GM21390 (cell line): Measurements from ENCODE around the gene NBPF1.
"Not testable (repeated sequence)": the region's sequence is repeated elsewhere in the genome, so short reads cannot be mapped to it uniquely, and the experiment has no call there.

Experiments used
- ATAC-seq: cut with Tn5 transposase; IDR thresholded peaks from one replicate; pipeline ENCODE4 v1.9.1; 2021; ENCODE audit not compliant: unreplicated experiment

NBPF1 gene

DNA sequence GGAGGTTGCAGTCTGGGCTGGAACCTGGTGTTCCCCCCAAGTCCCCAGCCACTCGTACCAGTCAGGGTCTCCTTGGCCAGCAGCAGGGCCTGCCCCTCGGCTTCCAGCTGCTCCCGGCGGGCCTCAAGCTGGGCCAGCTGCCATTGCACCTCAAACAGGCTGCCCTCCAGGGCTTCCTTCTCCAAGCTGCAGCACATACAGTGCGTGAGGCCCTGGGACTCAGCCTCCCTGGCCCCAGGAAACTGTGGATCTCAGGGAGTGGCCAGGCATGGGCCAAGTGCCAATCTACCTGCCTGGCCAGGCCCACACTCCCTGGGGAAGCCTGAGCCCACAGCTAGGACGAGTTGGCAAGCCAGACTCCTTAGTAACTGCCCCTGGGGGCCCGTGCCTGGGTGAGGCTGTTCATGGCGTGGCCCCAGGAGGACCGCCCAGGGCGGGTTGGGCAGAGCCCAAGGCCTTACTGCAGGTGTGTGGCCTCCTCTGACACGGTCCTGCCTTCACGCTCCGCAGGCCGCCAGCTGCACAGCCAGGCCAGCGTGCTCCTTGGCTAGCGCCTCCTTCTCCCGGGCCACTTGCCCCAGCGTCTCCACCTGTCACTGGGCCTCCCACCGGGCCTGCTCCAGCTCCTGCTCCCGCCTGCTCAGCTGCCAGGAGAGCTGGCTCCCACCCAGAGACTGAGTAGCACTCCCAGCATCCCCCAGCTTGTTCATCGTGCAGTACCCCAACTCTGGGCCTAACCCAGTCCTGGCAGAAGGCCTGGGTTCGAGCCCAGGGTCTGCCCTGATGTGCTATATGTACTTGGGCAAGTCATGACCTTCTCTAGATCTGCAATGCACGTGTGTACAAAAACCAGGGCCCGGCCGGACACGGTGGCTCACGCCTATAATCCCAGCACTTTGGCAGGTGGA is 10.7 kb upstream of the NBPF1 start:
- ATAC-seq, result not testable (repeated sequence)

DNA sequence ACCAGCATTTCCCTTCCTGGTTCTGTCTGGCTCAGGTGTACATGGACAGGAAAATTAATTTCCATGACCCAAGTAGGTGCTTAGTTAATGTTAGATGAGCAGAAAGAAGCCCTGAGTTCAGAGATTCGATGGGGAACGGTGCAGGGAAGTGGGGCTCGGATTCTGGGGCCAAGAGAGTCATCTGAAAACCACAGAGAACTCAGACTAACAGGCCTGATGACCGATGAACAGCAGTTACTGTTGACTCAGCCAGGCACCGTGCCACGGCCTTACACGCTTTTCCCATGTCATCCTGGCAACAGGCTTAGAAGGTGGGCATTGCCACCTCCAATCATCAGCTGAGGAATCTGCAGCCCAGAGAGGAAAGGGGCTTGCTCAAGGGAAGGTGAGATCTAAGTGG is 10.0 kb upstream of the NBPF1 start:
- not testable (repeated sequence) for ATAC-seq

DNA sequence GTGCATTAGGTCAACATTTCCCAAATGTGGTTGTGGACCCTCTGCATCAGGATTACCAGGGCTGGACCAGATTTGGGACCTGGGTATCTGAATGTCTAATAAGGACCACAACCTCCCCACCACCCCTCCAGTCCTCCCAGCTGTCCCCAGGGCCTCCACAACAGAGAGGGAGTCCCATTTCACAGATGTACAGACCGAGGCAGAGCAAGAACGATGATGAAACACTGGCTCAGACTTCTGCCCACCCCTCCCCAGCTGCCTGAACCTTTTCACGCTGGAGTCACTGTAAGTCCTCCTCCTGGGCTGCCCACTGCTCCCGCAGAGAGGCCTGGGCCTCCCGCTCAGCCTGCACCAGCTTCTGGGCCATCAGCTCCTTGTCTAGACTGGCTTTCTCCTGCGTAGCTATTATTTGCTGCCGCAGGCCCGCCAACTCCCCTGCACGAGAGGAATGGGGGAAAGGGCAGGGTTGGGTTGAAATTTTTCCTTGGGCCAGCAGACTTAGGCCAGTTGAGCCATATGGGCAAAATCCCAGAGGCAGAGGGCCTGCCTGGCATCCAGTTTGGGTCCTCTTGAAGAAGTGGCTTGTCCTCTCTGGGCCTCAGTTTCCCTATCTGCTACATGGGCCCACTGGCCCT is 8.4 kb upstream of the NBPF1 start:
- ATAC-seq, result not testable (repeated sequence)

DNA sequence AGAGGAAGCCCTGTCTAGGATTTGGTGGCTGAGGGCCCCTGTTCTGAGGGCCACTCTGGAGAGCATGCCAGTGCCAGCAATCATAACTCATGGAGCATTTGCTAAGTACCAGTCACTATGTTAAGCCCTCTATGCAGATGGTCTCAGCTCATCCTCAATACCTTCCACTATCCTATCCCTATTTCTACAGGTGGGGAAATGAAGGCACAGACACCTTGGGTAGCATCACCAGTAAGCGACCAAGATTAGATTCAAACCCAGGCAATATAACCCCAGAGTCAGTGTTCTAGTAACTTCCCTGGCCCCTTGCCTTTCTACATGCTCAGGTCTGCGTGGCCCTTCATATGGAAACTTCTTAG is 7.9 kb upstream of the NBPF1 start:
- no peak for ATAC-seq

DNA sequence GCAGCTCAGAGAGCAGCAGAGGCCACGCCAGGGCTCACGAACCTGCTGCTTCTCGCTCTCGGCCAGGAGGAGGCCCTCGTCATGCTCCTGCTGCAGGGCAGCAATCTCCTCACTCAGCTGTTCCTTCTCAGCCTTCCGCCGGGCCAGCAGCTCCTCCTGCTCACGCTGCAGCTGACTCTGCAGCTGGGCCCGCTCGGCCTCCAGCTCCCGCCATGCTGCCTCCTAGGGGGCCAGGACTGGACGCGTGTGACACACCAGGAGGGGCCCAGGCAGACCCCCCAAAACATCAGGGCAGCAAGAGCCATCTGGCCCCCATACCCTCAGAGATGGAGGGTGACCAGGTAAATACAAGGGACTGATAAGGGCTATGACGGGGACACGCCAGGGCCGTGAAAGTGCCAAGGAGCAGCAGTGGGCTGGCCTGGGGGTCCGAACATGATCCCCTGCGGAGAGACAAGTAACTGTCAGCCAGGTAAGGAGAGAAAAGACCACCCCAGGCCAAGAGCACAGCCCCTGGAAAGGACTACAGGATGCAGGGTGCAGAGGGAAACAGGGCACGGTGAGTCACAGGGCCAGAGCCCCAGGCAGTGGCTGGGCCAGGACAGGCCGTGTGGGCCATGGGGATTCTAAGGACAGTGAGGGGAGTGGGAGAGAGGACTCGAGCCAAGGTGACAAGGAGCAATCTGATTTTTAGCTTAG is 6.6 kb upstream of the NBPF1 start:
- not testable (repeated sequence) for ATAC-seq

DNA sequence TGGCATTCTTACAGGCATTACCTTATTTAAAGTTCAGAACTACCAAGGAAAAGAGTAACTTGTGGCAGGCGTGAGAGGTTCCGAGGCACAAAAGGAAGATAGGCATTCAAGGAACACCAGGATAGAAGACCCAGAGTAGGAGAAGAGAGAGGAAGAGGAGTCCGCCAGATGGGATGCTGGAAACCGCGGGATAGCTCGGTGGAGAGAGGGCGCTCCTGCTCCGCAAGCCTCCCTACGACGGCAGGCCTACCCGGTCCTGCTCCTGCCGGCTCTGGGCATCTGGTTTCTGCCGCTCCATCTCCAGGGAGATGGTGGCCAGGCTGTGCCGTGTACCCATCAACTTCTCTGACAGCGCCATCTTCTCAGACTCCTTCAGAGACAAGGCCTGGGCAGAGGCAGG is 5.4 kb upstream of the NBPF1 start:
- no peak for ATAC-seq

DNA sequence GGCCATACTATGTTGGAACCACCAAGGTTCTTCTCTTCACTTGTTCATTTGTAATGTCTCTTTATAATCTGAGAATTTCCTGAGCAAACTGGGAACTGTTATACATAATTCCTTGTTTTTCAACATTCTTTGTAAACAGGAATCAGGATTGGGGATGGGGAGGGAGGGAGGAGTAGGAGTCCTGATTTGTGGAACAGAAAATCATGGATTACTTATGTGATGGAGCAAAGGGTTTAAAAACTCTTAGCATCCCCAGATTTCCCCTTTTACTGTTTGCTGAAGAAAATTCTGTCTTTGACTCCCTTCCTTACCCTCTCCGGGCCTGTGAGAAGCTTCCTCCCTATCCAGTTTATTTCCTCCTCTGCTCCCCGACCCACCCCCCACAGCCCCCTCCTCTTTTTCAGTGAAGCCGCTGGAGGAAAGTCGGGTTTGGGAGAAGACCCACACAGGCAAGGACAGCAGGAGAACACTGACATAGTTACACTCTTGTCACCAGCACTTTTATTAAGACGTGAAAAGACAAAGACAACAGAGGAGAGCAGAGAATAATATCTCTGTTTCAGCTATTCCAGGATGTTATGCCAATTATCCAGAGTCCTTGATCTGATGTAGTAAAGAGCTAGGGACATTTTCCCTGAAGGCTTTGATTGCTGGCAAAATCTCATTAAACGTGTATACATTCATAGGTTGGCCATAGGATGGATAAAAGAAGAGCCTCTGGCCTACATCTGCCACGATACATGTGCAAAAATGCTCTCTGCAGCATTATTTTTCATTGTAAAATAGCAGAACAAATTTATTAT is 4.6 kb upstream of the NBPF1 start:
- no peak for ATAC-seq

DNA sequence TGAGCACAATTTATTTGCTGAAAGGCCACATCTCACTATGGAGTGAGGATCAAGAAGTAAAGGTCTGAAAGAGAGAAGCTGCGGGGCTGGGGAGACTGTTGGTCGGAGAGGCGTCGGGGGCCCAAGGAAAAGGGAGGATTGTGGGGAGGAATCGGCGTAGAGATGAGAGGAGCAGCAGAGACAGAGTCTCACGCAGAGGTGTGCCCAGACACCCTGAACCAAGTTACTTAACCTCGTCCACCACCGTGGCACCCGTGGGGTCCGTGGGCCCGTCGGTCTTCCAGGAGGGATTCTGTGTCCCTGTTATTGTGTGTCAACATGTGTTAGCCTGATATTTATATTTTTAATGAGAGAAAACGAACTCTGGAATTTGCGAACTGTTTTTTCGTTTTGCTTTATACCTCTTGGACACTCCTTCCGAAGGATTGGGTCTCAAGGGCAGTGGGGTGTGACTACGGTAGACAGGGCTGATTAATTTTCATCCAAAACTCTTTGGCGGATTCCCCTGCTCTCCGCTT is 3.8 kb upstream of the NBPF1 start:
- no peak for ATAC-seq

DNA sequence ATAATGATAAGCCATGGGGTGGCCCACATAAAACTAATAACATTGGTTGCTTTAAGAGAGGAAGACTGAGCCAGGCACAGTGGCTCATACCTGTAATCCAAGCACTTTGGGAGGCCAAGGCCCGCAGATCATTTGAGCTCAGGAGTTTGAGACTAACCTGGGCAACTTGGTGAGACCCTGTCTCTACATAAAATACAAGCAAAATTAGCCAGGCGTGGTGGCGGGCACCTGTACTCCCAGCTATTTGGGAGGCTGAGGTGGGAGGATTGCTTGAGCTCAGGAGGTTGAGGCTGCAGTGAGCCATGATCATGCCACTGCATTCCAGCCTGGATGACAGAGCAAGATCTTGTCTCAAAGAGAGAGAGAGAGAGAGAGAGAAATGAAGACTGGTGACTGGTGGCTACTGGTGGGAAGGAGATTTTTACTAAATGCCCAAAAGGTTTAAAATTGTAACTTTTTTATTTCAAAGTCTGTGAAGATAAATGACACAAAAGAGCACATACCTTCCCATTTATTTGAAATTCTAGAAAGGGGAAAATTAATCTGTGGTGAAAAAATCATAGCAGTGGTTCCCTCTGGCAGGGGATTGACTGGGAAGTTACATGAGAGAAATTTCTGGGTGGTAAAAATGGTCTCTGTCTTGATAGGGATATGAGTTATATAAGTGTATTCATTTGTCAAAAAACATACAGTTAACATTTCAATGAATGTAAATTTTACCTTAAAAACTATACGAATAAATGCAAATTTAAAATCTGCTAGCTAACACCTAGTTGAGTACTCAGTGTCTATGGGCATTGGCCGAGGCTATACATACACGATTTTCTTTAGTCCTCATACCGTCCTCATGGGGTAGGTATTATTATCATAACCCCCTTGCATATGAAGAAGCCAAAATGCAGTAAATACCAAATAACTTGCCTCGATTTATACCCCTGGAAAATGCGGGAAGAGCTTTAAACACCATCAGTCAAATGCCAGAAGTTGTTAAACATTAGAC is 2.2 kb upstream of the NBPF1 start:
- no peak for ATAC-seq

DNA sequence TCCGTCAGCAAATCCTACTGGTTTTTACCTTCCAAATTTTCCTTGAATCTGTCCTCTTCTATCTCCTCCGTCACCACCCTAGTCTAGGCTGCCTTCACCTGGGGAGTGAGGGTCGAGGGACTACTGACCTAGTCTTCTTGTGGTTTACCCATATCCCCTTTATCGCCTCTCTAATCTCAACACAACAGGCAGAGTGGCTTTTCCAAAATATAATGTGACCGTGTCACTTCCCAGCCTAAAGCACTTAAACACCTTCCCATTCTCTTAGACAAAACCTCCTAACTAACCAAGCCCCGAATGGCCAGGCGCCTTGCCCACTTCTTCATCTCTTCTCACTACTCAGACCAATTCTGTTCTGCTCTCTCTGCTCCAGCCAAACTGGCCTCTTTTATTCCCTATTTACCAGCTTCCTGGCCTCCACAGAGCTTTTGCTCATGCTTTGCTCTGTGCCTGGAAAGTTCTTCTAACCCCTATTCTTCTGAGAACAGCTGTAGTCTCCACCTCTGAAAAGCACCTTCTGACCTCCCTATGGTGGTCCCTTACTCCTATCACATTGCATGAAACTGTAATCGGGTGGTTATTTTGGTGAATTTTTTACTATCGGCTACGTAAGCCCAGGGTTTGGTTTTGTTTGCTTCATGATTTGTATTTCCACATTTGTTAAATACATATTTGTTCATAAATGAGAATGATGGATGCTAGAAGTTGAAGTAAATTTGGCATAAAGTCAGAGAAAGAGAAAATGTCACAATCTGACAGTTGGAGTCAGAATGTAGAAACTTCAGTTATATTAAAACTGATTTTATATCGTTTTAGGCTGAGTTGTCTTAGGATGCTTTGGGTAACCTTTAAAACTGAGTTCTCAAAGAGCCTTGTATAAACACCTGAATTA is 1.2 kb upstream of the NBPF1 start:
- ATAC-seq, result no peak

DNA sequence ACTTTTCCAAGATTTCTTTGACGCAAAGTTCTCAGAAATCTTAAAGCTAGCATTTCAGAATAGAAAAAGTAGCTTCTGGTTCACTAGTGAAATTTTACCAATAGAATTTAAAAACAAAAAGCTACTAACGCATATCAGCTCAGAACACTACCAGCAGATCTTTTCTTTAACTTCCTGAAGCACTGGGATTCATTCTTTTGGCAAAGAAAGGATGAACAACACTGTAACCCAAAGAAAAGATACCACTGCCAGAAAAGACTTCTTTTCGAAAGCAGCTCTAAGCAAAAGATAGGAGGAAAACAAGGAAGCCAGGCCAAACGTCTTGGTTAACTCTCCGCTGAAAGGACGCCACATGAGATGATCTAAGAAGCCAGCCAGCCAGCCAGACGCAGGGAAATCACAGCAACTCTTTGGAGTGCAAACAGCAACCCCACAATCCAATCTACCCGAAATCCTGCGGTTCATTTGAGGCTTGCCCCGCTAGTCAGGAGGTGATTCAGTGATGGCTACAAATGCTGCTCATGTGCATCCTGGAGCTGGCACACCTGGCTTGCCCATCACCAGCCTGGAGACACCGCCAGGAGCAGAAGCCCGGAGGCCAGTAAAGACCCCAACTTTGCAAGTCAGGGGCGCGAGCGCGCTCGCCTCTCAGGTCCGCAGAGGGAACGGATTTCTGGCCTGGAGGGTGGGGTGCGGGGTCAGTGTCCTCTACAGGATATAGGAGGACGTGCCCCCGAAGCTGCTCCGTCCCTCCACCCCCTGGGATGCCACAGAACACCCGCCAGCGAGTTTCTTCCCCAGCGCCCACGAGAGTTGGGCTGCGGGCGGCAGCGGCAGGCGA is 812 bp downstream of the NBPF1 start:
- no peak for ATAC-seq

DNA sequence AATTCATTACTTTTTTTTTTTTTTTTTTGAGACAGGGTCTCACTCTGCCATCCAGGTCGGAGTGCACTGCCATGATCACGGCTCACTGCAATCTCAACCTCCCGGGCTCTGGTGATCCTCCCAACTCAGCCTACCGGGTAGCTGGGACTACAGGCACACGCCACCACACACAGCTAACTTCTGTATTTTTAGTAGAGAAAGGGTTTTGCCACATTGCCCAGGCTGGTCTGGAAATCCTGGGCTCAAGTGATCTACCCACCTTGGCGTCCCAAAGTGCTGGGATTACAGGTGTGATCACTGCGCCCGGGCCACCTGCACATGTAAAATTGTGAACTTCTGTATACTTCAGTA is 1.4 kb downstream of the NBPF1 start:
- ATAC-seq, result not testable (repeated sequence)

DNA sequence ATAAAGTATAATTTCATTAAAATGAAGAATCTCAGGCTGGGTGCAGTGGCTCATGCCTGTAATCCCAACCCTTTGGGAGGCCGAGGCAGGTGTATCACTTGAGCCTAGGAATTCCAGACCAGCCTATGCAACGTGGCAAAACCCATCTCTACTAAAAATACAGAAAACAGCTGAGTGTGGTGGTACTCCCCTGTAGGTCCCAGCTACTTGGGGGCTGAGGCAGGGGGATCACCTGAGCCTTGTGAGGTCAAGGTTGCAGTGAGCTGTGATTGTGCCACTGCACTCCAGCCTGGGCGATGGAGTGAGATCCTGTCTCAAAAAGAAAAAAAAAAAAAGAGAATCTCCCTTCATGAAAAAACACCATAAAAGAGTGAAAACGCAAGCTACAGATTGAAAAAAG is 2.2 kb downstream of the NBPF1 start:
- ATAC-seq, result not testable (repeated sequence)

DNA sequence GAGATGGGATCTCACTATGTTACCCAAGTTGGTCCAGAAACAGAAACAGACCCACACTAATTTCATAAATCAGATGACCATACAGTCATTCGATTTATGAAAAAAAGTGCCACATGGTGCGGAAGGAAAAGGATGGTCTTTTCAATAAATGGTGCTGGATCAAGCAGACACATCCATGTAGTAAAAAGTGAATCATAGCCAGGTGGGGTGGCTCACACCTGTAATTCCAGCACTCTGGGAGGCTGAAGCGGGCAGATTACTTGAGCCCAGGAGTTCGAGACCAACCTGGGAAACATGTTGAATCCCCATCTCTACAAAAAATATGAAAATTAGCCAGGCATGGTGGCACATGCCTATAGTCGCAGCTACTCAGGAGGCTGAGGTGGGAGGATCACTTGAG is 2.8 kb downstream of the NBPF1 start:
- ATAC-seq, result not testable (repeated sequence)

DNA sequence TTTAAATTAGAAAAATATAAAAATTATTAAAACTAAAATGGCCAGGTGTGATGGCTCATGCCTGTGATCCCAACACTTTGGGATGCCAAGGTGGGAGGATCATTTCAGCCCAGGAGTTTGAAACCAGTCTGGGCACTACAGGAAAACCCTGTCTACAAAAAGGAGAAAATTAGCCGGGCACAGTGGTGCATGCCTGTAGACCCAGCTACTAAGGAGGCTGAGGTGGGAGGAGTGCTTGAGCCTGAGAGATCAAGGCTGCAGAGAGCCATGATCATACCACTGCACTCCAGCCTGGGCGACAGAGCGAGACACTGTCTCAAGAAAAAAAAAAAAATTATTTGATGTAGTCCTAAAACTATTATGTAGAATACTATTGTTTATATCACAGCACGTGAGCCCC is 3.6 kb downstream of the NBPF1 start:
- not testable (repeated sequence) for ATAC-seq

DNA sequence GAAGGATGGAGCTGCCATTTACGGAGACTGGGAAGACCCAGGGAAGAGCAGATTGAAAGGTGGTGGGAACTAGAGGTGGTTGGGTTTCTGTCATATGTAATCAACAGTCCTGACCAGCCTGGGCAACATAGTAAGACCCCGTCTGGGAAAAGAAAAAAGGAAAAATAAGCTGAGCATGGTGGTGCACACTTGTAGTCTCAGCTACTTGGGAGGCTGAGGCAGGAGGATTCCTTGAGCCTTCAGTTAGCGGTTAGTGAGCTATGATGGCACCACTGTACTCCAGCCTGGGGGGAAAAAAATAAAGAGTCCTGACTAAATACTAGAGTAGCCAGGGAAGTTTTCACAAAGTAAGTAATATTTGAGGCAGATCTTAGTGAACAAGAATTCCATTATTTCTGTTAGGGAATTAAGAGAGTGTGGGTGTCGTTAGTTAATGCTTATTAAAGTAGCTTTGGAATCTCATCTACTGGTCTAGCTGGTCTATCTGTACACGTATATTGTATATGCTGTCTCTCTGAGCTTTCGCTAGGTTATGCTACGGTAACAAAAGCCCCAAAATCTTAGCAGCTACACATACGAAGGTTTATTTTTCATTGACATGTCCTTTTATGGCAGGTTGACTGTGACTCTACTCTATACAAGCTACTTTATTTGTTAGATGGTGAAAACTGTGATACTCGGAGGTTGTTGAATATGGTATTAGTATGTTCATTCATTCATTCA is 4.4 kb downstream of the NBPF1 start:
- ATAC-seq, result no peak
